GM18519 (cell line): ENCODE measurements around the gene LRRC34.

Source experiments
- ATAC-seq: cut with Tn5 transposase; IDR thresholded peaks from one replicate; pipeline ENCODE4 v1.9.1; 2021; ENCODE audit warnings: mild to moderate bottlenecking, moderate library complexity; ENCODE audit not compliant: unreplicated experiment, low FRiP score

Gene LRRC34

DNA sequence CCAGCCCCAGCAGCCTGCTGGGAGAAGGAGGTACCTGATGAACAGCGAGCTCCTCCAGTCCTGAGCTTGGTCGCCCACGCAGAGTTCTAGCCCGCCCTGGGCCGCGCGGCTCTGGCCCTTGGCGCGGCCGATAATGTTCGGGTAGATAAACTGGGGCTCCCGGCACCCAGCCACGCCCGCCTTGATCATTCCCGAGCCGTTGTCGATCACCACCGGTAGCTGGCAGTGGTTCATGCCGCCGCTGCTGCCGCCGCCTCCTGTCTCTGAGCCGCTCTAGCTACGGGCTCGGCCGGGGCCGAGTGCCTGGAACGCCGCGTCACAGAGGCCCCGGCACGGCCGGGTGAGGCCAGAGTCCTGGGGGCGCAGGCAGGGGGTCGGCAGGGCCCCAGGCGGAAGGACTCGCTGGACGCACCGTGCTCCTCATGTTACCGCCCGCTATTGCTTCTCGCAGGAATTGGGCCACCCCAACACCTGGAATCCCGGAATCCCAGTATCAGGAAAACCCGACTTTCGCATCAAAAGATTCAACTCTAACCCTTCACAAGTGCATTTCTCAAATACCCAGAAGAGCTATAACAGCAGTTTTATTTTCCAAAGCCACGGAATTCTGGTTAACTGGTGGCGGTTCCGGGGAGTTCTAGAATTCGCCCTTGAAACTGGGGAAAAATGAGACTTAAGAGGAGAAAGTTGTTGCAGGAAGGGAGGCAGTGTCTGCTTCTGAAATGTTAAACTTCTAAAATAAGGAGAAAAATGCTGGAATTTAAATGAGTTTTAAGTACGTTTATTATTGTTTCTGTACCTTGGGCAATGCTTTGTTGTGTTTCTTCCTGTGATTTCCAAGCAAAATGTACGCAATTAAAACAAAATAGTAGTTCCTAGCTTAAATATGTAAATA, 43.2 kb downstream of the LRRC34 start, which contains the start of gene ACTRT3:
TSS of gene ACTRT3 (minus strand) at position 275 of the 895 bp plus-strand sequence. CDS start at position 234, 41 bp downstream.
- ATAC-seq: no peak

GRCh38 chr3:169764882-169765612, 47.7 kb downstream of the LRRC34 start, which contains the start of gene TERC:
Gene TERC (minus strand): TSS chr3:169765060.
- peak; percentile 70 for ATAC-seq

DNA sequence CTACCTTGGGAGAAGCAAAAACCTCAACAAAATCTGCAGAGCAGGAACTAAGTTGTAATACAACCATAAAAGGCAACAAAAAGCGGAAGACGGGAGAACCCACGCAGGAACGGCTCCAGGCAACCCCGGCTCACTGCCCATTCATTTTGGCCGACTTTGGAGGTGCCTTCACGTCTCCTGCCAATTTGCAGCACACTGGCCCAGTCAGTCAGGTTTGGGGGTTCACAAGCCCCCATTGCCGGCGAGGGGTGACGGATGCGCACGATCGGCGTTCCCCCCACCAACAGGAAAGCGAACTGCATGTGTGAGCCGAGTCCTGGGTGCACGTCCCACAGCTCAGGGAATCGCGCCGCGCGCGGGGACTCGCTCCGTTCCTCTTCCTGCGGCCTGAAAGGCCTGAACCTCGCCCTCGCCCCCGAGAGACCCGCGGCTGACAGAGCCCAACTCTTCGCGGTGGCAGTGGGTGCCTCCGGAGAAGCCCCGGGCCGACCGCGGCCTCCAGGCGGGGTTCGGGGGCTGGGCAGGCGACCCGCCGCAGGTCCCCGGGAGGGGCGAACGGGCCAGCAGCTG, 48.3 kb downstream of the LRRC34 start:
- peak; percentile 24 for ATAC-seq

- ATAC-seq: no peak
These were observed 52.2 kb downstream of the LRRC34 start for GRCh38 chr3:169760479-169760878.

GRCh38 chr3:169759256-169759655, 53.4 kb downstream of the LRRC34 start:
- peak; percentile 69 for ATAC-seq

DNA sequence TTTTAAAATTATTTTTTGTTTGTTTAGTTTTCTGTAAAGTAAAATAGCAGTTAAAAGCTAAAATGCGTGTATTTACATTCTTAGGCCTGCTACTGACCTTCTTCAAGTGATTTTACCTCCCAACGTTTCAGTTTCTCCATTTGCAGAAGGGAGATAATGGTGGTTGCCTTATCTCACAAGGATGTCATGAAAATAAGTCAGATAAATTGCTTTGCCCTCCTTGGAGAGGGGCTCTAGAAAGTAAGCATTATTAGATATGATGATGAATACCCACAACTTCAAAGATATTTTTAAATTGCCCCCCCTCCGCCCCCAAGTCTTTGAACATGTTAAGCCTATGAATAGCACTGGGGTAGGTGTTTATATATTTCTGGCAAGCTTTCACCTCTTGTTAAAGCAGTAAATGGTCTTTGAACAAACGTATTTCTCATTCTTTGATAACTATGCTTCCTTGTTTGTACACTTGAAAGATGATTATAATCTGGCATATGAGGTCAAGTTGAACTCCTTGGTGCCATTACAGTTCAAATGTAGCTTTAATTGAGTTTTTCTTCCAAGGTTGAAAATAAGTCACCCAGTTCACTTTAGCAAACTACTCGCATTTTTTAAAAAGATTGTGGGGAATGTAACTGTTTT, 54.2 kb downstream of the LRRC34 start:
- no peak for ATAC-seq

DNA sequence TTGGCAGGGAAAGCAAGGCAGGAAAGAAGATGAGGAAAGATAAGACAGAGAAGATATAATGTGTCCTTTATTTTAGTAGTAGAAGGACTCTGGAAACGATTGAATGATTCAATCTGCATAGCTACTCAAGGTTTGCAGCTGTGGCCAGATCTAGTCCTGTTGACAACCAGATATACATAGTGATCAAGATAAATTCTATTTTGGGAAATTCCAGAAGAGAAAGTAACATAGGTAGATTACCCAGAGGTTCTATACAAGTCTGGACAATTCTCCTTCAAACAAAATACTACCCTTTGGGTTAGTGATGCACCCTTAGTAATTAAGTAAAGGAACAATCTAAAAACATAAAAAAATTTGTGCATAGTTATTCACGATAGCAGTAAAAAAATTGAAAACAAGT, 57.2 kb downstream of the LRRC34 start:
- no peak for ATAC-seq

- ATAC-seq: no peak
These were observed 58.0 kb downstream of the LRRC34 start for GRCh38 chr3:169754711-169755110.

- no peak for ATAC-seq
These were observed 60.8 kb downstream of the LRRC34 start for GRCh38 chr3:169751875-169752274.

GRCh38 chr3:169750665-169751064, 62.0 kb downstream of the LRRC34 start:
- ATAC-seq: no peak

GRCh38 chr3:169748670-169749069, 64.0 kb downstream of the LRRC34 start:
- no peak for ATAC-seq

DNA sequence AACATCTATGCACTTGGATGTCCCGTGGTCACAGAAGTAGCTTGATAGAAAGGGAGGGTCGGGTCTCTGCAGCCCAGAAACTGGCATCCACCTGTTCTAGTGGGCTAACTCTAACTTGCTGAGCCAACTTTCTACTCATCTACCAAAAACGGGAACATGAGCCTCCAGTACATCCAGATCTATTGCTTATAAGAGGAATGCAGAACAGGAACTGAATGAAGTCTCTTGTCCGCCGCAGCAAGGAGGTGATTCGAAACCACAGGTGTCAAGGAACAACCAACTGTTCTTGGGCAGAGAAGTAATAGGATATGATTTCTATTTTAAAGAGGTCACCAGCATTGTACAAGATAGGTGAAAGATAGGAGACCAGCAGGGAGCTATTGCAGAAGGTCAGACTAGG, 65.8 kb downstream of the LRRC34 start:
- ATAC-seq: no peak

- no peak for ATAC-seq
These were observed 68.2 kb downstream of the LRRC34 start for GRCh38 chr3:169744366-169745054.
